ENCODE data around the gene SUCO. TPM values are rescaled to one million over a fixed set of nuclear protein-coding genes. Genes with fewer than 3 reads are reported as not detected.

Gene SUCO
- total and polyA plus RNA-seq, 5 donors from 2014 or later = 9.0 to 108 (median 15.5) TPM

- Histone ChIP-seq H3K4me1 (ENCODE audit: control insufficient read depth, insufficient read depth, low read length, poor library complexity, severe bottlenecking) (no peaks in the 10 kb centered on the region), H3K27ac (ENCODE audit: insufficient read depth, low read length, poor library complexity, severe bottlenecking) (no peak overlapping the region), H3K36me3 (ENCODE audit: control insufficient read depth, insufficient read depth, low read length) (no peaks in the 10 kb centered on the region), H3K9me3 (ENCODE audit: control insufficient read depth in 2 of 2, low read length in 2 of 2) (no peaks in the 10 kb centered on the region), H3K27me3 (ENCODE audit: control insufficient read depth, insufficient read depth, low read length) (peaks cover 2% of the 10 kb centered on the region), H3K4me3 (ENCODE audit: low read depth, low read length) (no peak overlapping the region)
- DNase-seq = no peak
- peaks cover 36% of the 10 kb centered on the region for H3K27me3 Mint-ChIP-seq
- no peak for ATAC-seq (ENCODE audit: low read depth in 2 of 2)
- no peaks in the 10 kb centered on the region for H3K4me1 Mint-ChIP-seq
- H3K9me3 Mint-ChIP-seq = peaks cover 0 to 5% (median 0%) of the 10 kb centered on the region in 7 donors
- no peaks in the 10 kb centered on the region for H3K36me3 Mint-ChIP-seq
- H3K27ac Mint-ChIP-seq = no peak overlapping the region
- no peak overlapping the region for H3K4me3 Mint-ChIP-seq
These were observed 15.9 kb upstream of the SUCO start for GRCh38 chr1:172517081-172517480.

- no peaks in the 10 kb centered on the region for H3K9me3 ChIP-seq (ENCODE audit: control insufficient read depth in 2 of 2, low read length in 2 of 2)
- H3K27ac Mint-ChIP-seq = no peak overlapping the region
- H3K4me1 Mint-ChIP-seq = no peaks in the 10 kb centered on the region
- no peaks in the 10 kb centered on the region for H3K36me3 ChIP-seq (ENCODE audit: control insufficient read depth, insufficient read depth, low read length)
- H3K4me3 ChIP-seq (ENCODE audit: low read depth, low read length) = no peak overlapping the region
- H3K4me3 Mint-ChIP-seq = no peak overlapping the region
- DNase-seq = no peak
- H3K27ac ChIP-seq (ENCODE audit: insufficient read depth, low read length, poor library complexity, severe bottlenecking) = no peak overlapping the region
- ATAC-seq (ENCODE audit: low read depth in 2 of 2) = no peak
- H3K27me3 ChIP-seq (ENCODE audit: control insufficient read depth, insufficient read depth, low read length) = peaks cover 4% of the 10 kb centered on the region
- peaks cover 0 to 5% (median 0%) of the 10 kb centered on the region in 7 donors for H3K9me3 Mint-ChIP-seq
- peaks cover 36% of the 10 kb centered on the region for H3K27me3 Mint-ChIP-seq
- no peaks in the 10 kb centered on the region for H3K36me3 Mint-ChIP-seq
- no peaks in the 10 kb centered on the region for H3K4me1 ChIP-seq (ENCODE audit: control insufficient read depth, insufficient read depth, low read length, poor library complexity, severe bottlenecking)
These were observed 15.4 kb upstream of the SUCO start for GRCh38 chr1:172517545-172517944.

DNA sequence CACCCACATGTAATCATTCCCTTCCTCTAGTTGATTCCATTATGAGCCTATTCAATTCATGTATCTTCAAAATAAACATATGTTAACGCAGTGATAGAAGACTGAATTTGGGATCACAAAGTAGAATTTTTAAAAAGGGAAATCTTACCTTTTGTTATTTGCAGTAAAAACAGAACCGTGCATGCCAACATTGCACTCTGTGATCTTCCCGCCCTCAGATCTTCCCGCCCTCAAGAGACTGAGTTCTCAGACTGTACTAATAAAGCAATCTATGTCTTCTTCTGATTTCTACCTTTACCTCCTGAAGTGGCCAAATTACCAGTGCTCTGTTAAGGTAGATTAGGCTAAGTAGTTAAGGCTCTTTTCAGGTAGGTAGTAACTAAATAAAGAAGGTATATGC is 3.6 kb upstream of the SUCO start:
- no peak overlapping the region for H3K27ac Mint-ChIP-seq
- peaks cover 16% of the 10 kb centered on the region for H3K27me3 ChIP-seq (ENCODE audit: control insufficient read depth, insufficient read depth, low read length)
- H3K4me1 ChIP-seq (ENCODE audit: control insufficient read depth, insufficient read depth, low read length, poor library complexity, severe bottlenecking) = peaks cover 16% of the 10 kb centered on the region
- H3K36me3 Mint-ChIP-seq = no peaks in the 10 kb centered on the region
- H3K4me3 Mint-ChIP-seq = no peak overlapping the region
- peaks cover 43% of the 10 kb centered on the region for H3K27me3 Mint-ChIP-seq
- H3K36me3 ChIP-seq (ENCODE audit: control insufficient read depth, insufficient read depth, low read length) = no peaks in the 10 kb centered on the region
- no peak overlapping the region for H3K27ac ChIP-seq (ENCODE audit: insufficient read depth, low read length, poor library complexity, severe bottlenecking)
- peaks cover 0 to 2% (median 0%) of the 10 kb centered on the region in 7 donors for H3K9me3 Mint-ChIP-seq
- ATAC-seq (ENCODE audit: low read depth in 2 of 2) (no peak), DNase-seq (no peak)
- H3K4me3 ChIP-seq (ENCODE audit: low read depth, low read length) = no peak overlapping the region
- no peaks in the 10 kb centered on the region for H3K9me3 ChIP-seq (ENCODE audit: control insufficient read depth in 2 of 2, low read length in 2 of 2)
- peaks cover 4 to 21% (median 12%) of the 10 kb centered on the region in 4 donors for H3K4me1 Mint-ChIP-seq

GRCh38 chr1:172530000-172530399 is 3.0 kb upstream of the SUCO start:
- Mint-ChIP-seq H3K4me1 (peaks cover 4 to 28% (median 17%) of the 10 kb centered on the region in 4 donors), H3K27ac (no peak overlapping the region), H3K4me3 (no peak overlapping the region), H3K27me3 (peaks cover 43% of the 10 kb centered on the region), H3K9me3 (peaks cover 0 to 2% (median 0%) of the 10 kb centered on the region in 7 donors), H3K36me3 (no peaks in the 10 kb centered on the region)
- Histone ChIP-seq H3K27me3 (ENCODE audit: control insufficient read depth, insufficient read depth, low read length) (peaks cover 16% of the 10 kb centered on the region), H3K4me3 (ENCODE audit: low read depth, low read length) (no peak overlapping the region), H3K27ac (ENCODE audit: insufficient read depth, low read length, poor library complexity, severe bottlenecking) (no peak overlapping the region), H3K4me1 (ENCODE audit: control insufficient read depth, insufficient read depth, low read length, poor library complexity, severe bottlenecking) (peaks cover 22% of the 10 kb centered on the region), H3K36me3 (ENCODE audit: control insufficient read depth, insufficient read depth, low read length) (no peaks in the 10 kb centered on the region), H3K9me3 (ENCODE audit: control insufficient read depth in 2 of 2, low read length in 2 of 2) (no peaks in the 10 kb centered on the region)
- no peak for ATAC-seq (ENCODE audit: low read depth in 2 of 2)
- no peak for DNase-seq

DNA sequence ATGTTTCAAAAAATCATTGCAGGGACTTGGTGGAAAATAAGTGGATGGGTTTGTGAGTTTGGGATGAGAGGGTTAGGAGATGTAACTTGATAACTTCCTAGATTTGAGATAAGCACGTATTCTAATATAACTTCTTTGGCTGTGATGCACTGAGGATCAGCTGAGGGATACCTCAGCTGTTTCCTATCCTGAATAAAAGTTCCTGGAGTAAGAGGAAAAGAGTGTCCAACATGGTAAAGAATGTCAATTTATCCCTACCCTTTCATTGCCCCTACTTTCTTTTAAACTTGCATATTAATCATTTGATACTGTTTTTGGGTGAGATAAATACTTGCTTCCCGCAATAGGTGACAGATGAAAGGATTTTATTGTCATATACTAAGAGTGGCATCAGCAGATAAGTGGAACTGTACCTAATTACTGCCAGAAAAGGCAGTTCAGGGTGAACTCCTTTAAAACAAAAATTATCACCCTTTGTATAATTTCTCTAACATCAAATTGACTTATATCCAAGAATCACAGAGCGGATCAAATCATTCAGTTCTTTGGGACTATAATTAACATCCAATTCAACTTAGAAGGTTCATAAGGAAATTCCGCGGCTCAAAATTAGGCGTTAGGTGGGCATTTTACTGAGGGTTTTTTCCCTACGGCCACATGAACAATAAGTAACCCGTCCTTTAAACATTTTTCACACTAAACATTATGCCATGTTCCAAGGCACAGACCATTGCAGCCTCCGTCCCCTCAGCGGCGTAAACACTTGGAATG is 1.4 kb upstream of the SUCO start:
- peak overlapping the region; percentile 100 for H3K27ac ChIP-seq (ENCODE audit: insufficient read depth, low read length, poor library complexity, severe bottlenecking)
- ATAC-seq (ENCODE audit: low read depth in 2 of 2) = no peak
- peak overlapping the region; percentile 100 for H3K27ac Mint-ChIP-seq
- H3K36me3 Mint-ChIP-seq = no peaks in the 10 kb centered on the region
- no peaks in the 10 kb centered on the region for H3K9me3 ChIP-seq (ENCODE audit: control insufficient read depth in 2 of 2, low read length in 2 of 2)
- peak in 1 of 3 donors; percentile 9 for DNase-seq
- peaks cover 33% of the 10 kb centered on the region for H3K4me1 ChIP-seq (ENCODE audit: control insufficient read depth, insufficient read depth, low read length, poor library complexity, severe bottlenecking)
- peak overlapping the region; percentile 93 for H3K4me3 ChIP-seq (ENCODE audit: low read depth, low read length)
- peaks cover 32% of the 10 kb centered on the region for H3K27me3 Mint-ChIP-seq
- no peaks in the 10 kb centered on the region for H3K36me3 ChIP-seq (ENCODE audit: control insufficient read depth, insufficient read depth, low read length)
- peaks cover 16% of the 10 kb centered on the region for H3K27me3 ChIP-seq (ENCODE audit: control insufficient read depth, insufficient read depth, low read length)
- H3K4me3 Mint-ChIP-seq = peak overlapping the region; percentile 93 to 99 (median 96)
- peaks cover 0 to 2% (median 0%) of the 10 kb centered on the region in 7 donors for H3K9me3 Mint-ChIP-seq
- peaks cover 13 to 43% (median 32%) of the 10 kb centered on the region in 4 donors for H3K4me1 Mint-ChIP-seq

DNA sequence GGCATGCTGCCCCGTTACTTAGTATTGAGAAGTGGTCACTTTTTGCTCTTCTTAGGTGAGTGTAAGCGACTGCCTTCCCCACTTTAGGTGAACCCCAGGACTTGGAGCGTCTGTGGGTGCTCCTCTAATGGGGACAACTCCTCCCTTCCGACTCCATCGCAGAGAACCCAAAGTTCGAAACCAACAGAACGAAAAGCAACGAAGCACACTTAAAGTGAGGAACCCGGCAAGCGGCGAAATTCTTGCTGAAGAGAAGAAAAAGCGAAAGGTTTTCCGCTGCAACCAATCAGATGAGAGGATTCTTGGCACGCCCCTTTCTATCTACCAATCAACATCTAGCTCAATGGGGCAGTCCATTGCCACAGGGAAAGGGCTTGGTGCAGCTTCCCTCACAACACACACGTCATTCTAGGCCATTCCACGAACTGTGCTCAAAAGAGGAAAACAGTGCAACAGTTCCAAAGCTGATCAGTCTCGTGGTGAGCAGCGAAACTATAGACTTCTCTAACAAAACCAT is 709 bp upstream of the SUCO start:
- peak overlapping the region; percentile 100 for H3K27ac Mint-ChIP-seq
- H3K4me1 Mint-ChIP-seq = peaks cover 13 to 47% (median 35%) of the 10 kb centered on the region in 4 donors
- no peaks in the 10 kb centered on the region for H3K36me3 Mint-ChIP-seq
- Histone ChIP-seq H3K36me3 (ENCODE audit: control insufficient read depth, insufficient read depth, low read length) (no peaks in the 10 kb centered on the region), H3K27ac (ENCODE audit: insufficient read depth, low read length, poor library complexity, severe bottlenecking) (peak overlapping the region; percentile 100), H3K4me3 (ENCODE audit: low read depth, low read length) (peak overlapping the region; percentile 93), H3K27me3 (ENCODE audit: control insufficient read depth, insufficient read depth, low read length) (peaks cover 16% of the 10 kb centered on the region), H3K4me1 (ENCODE audit: control insufficient read depth, insufficient read depth, low read length, poor library complexity, severe bottlenecking) (peaks cover 34% of the 10 kb centered on the region), H3K9me3 (ENCODE audit: control insufficient read depth in 2 of 2, low read length in 2 of 2) (no peaks in the 10 kb centered on the region)
- DNase-seq = peak; percentile 85 to 98 (median 97)
- ATAC-seq (ENCODE audit: low read depth in 2 of 2) = peak; percentile 73 to 76
- H3K27me3 Mint-ChIP-seq = peaks cover 27% of the 10 kb centered on the region
- peak overlapping the region; percentile 93 to 99 (median 96) for H3K4me3 Mint-ChIP-seq
- peaks cover 0 to 2% (median 0%) of the 10 kb centered on the region in 7 donors for H3K9me3 Mint-ChIP-seq

- no peaks in the 10 kb centered on the region for H3K36me3 ChIP-seq (ENCODE audit: control insufficient read depth, insufficient read depth, low read length)
- Mint-ChIP-seq H3K27ac (peak overlapping the region; percentile 98 to 100 (median 100)), H3K4me3 (peak overlapping the region; percentile 93 to 99 (median 96)), H3K36me3 (peaks cover 4% of the 10 kb centered on the region), H3K27me3 (peaks cover 20% of the 10 kb centered on the region), H3K4me1 (peaks cover 19 to 56% (median 44%) of the 10 kb centered on the region in 4 donors), H3K9me3 (peaks cover 0 to 2% (median 0%) of the 10 kb centered on the region in 7 donors)
- peaks cover 6% of the 10 kb centered on the region for H3K27me3 ChIP-seq (ENCODE audit: control insufficient read depth, insufficient read depth, low read length)
- peaks cover 46% of the 10 kb centered on the region for H3K4me1 ChIP-seq (ENCODE audit: control insufficient read depth, insufficient read depth, low read length, poor library complexity, severe bottlenecking)
- H3K4me3 ChIP-seq (ENCODE audit: low read depth, low read length) = peak overlapping the region; percentile 97
- ATAC-seq (ENCODE audit: low read depth in 2 of 2) (no peak), DNase-seq (peak; percentile 30 to 72 (median 57))
- no peaks in the 10 kb centered on the region for H3K9me3 ChIP-seq (ENCODE audit: control insufficient read depth in 2 of 2, low read length in 2 of 2)
- peak overlapping the region; percentile 100 for H3K27ac ChIP-seq (ENCODE audit: insufficient read depth, low read length, poor library complexity, severe bottlenecking)
These were observed 682 bp downstream of the SUCO start for GRCh38 chr1:172533513-172534151.
